Measurements from ENCODE around the gene DNASE1L1. TPM values are rescaled to one million over a fixed set of nuclear protein-coding genes. Genes with fewer than 3 reads are reported as not detected.

DNASE1L1 gene
- total and polyA plus RNA-seq, 4 donors = 9.9 to 24.6 (median 14.9) TPM

- no peak overlapping the region for H3K4me3 ChIP-seq (ENCODE audit: low read depth, low read length)
- peaks cover 40% of the 10 kb centered on the region for H3K36me3 ChIP-seq (ENCODE audit: control insufficient read depth, insufficient read depth, low read length)
- no peak for DNase-seq (ENCODE audit: low read depth in 4 of 6, low spot score in 6 of 6)
- 88% methylated on average over 2 of the region's 2 CpGs for WGBS (ENCODE audit: insufficient coverage)
- no peaks in the 10 kb centered on the region for H3K27me3 ChIP-seq (ENCODE audit: control insufficient read depth, insufficient read depth, low read length)
- no peak overlapping the region for H3K27ac ChIP-seq (ENCODE audit: low read depth, low read length)
- peaks cover 3% of the 10 kb centered on the region for H3K9me3 ChIP-seq (ENCODE audit: control insufficient read depth, insufficient read depth, low read length)
- peaks cover 21% of the 10 kb centered on the region for H3K4me1 ChIP-seq (ENCODE audit: control insufficient read depth, insufficient read depth, low read length)
Measured at GRCh38 chrX:154429711-154430110, 20.7 kb upstream of the DNASE1L1 start.

GRCh38 chrX:154428176-154429171 lies 19.4 kb upstream of the DNASE1L1 start, which contains the start of gene ATP6AP1:
ATP6AP1 (plus strand) TSS chrX:154428677; CDS start chrX:154428693, 16 bp downstream.
- DNase-seq (ENCODE audit: low read depth in 4 of 6, low spot score in 6 of 6) = peak in 5 of 6 donors; percentile 68 to 97 (median 84)
- H3K4me1 ChIP-seq (ENCODE audit: control insufficient read depth, insufficient read depth, low read length) = peaks cover 21% of the 10 kb centered on the region
- peaks cover 27% of the 10 kb centered on the region for H3K36me3 ChIP-seq (ENCODE audit: control insufficient read depth, insufficient read depth, low read length)
- WGBS (ENCODE audit: insufficient coverage) = 31% methylated on average over 73 of the region's 87 CpGs
- peak within 1 kb of the TSS; percentile 59 for H3K4me3 ChIP-seq (ENCODE audit: low read depth, low read length)
- H3K27me3 ChIP-seq (ENCODE audit: control insufficient read depth, insufficient read depth, low read length) = no peaks in the 10 kb centered on the region
- peaks cover 2% of the 10 kb centered on the region for H3K9me3 ChIP-seq (ENCODE audit: control insufficient read depth, insufficient read depth, low read length)
- H3K27ac ChIP-seq (ENCODE audit: low read depth, low read length) = peak within 1 kb of the TSS; percentile 2

GRCh38 chrX:154426916-154427770 lies 18.1 kb upstream of the DNASE1L1 start:
- Histone ChIP-seq H3K9me3 (ENCODE audit: control insufficient read depth, insufficient read depth, low read length) (peaks cover 2% of the 10 kb centered on the region), H3K27me3 (ENCODE audit: control insufficient read depth, insufficient read depth, low read length) (no peaks in the 10 kb centered on the region), H3K27ac (ENCODE audit: low read depth, low read length) (no peak overlapping the region), H3K36me3 (ENCODE audit: control insufficient read depth, insufficient read depth, low read length) (peaks cover 16% of the 10 kb centered on the region), H3K4me1 (ENCODE audit: control insufficient read depth, insufficient read depth, low read length) (peaks cover 17% of the 10 kb centered on the region), H3K4me3 (ENCODE audit: low read depth, low read length) (no peak overlapping the region)
- no peak for DNase-seq (ENCODE audit: low read depth in 4 of 6, low spot score in 6 of 6)
- 92% methylated on average over 10 of the region's 13 CpGs for WGBS (ENCODE audit: insufficient coverage)

- 87% methylated on average over 9 of the region's 10 CpGs for WGBS (ENCODE audit: insufficient coverage)
- DNase-seq (ENCODE audit: low read depth in 4 of 6, low spot score in 6 of 6) = no peak
- Histone ChIP-seq H3K27ac (ENCODE audit: low read depth, low read length) (no peak overlapping the region), H3K27me3 (ENCODE audit: control insufficient read depth, insufficient read depth, low read length) (no peaks in the 10 kb centered on the region), H3K9me3 (ENCODE audit: control insufficient read depth, insufficient read depth, low read length) (no peaks in the 10 kb centered on the region), H3K4me3 (ENCODE audit: low read depth, low read length) (no peak overlapping the region), H3K36me3 (ENCODE audit: control insufficient read depth, insufficient read depth, low read length) (peaks cover 34% of the 10 kb centered on the region), H3K4me1 (ENCODE audit: control insufficient read depth, insufficient read depth, low read length) (peaks cover 8% of the 10 kb centered on the region)
Measured at GRCh38 chrX:154420402-154420756, 11.3 kb upstream of the DNASE1L1 start.

- Histone ChIP-seq H3K4me3 (ENCODE audit: low read depth, low read length) (no peak overlapping the region), H3K4me1 (ENCODE audit: control insufficient read depth, insufficient read depth, low read length) (peaks cover 8% of the 10 kb centered on the region), H3K27me3 (ENCODE audit: control insufficient read depth, insufficient read depth, low read length) (no peaks in the 10 kb centered on the region), H3K27ac (ENCODE audit: low read depth, low read length) (no peak overlapping the region), H3K9me3 (ENCODE audit: control insufficient read depth, insufficient read depth, low read length) (no peaks in the 10 kb centered on the region), H3K36me3 (ENCODE audit: control insufficient read depth, insufficient read depth, low read length) (peaks cover 34% of the 10 kb centered on the region)
- DNase-seq (ENCODE audit: low read depth in 4 of 6, low spot score in 6 of 6) = no peak
- 60% methylated on average over 15 of the region's 19 CpGs for WGBS (ENCODE audit: insufficient coverage)
Measured at GRCh38 chrX:154419688-154420401, 10.8 kb upstream of the DNASE1L1 start.

- DNase-seq (ENCODE audit: low read depth in 4 of 6, low spot score in 6 of 6) = no peak
- Histone ChIP-seq H3K4me3 (ENCODE audit: low read depth, low read length) (no peak overlapping the region), H3K36me3 (ENCODE audit: control insufficient read depth, insufficient read depth, low read length) (peaks cover 35% of the 10 kb centered on the region), H3K27me3 (ENCODE audit: control insufficient read depth, insufficient read depth, low read length) (no peaks in the 10 kb centered on the region), H3K9me3 (ENCODE audit: control insufficient read depth, insufficient read depth, low read length) (no peaks in the 10 kb centered on the region), H3K4me1 (ENCODE audit: control insufficient read depth, insufficient read depth, low read length) (peaks cover 8% of the 10 kb centered on the region), H3K27ac (ENCODE audit: low read depth, low read length) (no peak overlapping the region)
- WGBS (ENCODE audit: insufficient coverage) = 76% methylated on average over 8 of the region's 8 CpGs
Measured at GRCh38 chrX:154419189-154419588, 10.1 kb upstream of the DNASE1L1 start.

- WGBS (ENCODE audit: insufficient coverage) = 57% methylated on average over 6 of the region's 7 CpGs
- Histone ChIP-seq H3K4me1 (ENCODE audit: control insufficient read depth, insufficient read depth, low read length) (peaks cover 15% of the 10 kb centered on the region), H3K27ac (ENCODE audit: low read depth, low read length) (no peak overlapping the region), H3K9me3 (ENCODE audit: control insufficient read depth, insufficient read depth, low read length) (no peaks in the 10 kb centered on the region), H3K4me3 (ENCODE audit: low read depth, low read length) (no peak overlapping the region), H3K27me3 (ENCODE audit: control insufficient read depth, insufficient read depth, low read length) (no peaks in the 10 kb centered on the region), H3K36me3 (ENCODE audit: control insufficient read depth, insufficient read depth, low read length) (peaks cover 47% of the 10 kb centered on the region)
- DNase-seq (ENCODE audit: low read depth in 4 of 6, low spot score in 6 of 6) = peak in 1 of 6 donors; percentile 42
Measured at GRCh38 chrX:154417157-154417556, 8.1 kb upstream of the DNASE1L1 start.

GRCh38 chrX:154413142-154413541 lies 4.1 kb upstream of the DNASE1L1 start:
- H3K36me3 ChIP-seq (ENCODE audit: control insufficient read depth, insufficient read depth, low read length) = peaks cover 16% of the 10 kb centered on the region
- H3K4me1 ChIP-seq (ENCODE audit: control insufficient read depth, insufficient read depth, low read length) = peaks cover 9% of the 10 kb centered on the region
- H3K27me3 ChIP-seq (ENCODE audit: control insufficient read depth, insufficient read depth, low read length) = no peaks in the 10 kb centered on the region
- 79% methylated on average over 8 of the region's 8 CpGs for WGBS (ENCODE audit: insufficient coverage)
- H3K27ac ChIP-seq (ENCODE audit: low read depth, low read length) = no peak overlapping the region
- no peaks in the 10 kb centered on the region for H3K9me3 ChIP-seq (ENCODE audit: control insufficient read depth, insufficient read depth, low read length)
- no peak overlapping the region for H3K4me3 ChIP-seq (ENCODE audit: low read depth, low read length)
- no peak for DNase-seq (ENCODE audit: low read depth in 4 of 6, low spot score in 6 of 6)

- WGBS (ENCODE audit: insufficient coverage) = 69% methylated on average over 3 of the region's 4 CpGs
- peaks cover 16% of the 10 kb centered on the region for H3K36me3 ChIP-seq (ENCODE audit: control insufficient read depth, insufficient read depth, low read length)
- H3K27me3 ChIP-seq (ENCODE audit: control insufficient read depth, insufficient read depth, low read length) = no peaks in the 10 kb centered on the region
- peak overlapping the region; percentile 60 for H3K4me3 ChIP-seq (ENCODE audit: low read depth, low read length)
- no peak for DNase-seq (ENCODE audit: low read depth in 4 of 6, low spot score in 6 of 6)
- H3K4me1 ChIP-seq (ENCODE audit: control insufficient read depth, insufficient read depth, low read length) = peaks cover 9% of the 10 kb centered on the region
- no peaks in the 10 kb centered on the region for H3K9me3 ChIP-seq (ENCODE audit: control insufficient read depth, insufficient read depth, low read length)
- peak overlapping the region; percentile 57 for H3K27ac ChIP-seq (ENCODE audit: low read depth, low read length)
Measured at GRCh38 chrX:154412468-154412867, 3.4 kb upstream of the DNASE1L1 start.

Data from spinal cord (tissue), 10 donors.